HG03064 (cell line): ENCODE results near the gene ZNF740.

ENCODE experiments used
- ATAC-seq: cut with Tn5 transposase; IDR thresholded peaks from one replicate; pipeline ENCODE4 v1.9.1; 2021; ENCODE audit warnings: low read depth; ENCODE audit not compliant: unreplicated experiment

Gene ZNF740

GRCh38 chr12:53224061-53224896, 43.8 kb downstream of the ZNF740 start:
- ATAC-seq, result no peak

DNA sequence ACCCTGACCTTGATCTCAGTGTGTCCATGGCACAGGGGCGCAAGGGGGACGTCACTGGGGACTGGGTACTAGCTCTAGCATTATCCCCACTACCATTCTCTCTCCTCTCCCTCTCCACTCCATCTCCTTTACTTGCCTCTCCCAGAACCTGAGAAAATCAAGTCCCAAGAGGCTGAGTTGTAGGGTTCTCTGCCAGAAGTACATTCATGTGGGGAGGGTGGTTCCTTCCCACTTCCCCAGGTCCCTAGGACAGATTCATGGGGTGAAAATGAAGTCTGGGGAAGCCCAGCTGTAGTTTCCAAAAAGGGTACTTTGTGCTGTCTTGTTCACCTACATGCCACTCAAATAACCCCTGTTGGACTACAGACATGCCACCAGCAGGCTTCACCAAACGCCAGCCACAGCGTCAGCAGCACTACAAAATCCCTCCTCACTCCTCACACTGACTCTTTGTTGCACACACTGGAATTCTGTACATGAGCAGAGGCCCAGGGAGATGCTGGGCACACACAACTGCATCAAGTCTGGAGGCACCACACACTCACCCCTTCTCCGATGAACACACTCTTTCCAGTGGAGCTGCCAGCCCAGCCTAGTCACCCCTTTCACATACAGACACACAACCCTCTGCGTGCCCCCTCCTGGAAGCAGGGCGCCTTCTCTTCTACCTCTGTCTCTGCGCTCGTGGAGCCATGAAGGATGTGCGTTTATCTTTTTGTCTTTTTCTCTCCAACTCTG, 44.5 kb downstream of the ZNF740 start:
- ATAC-seq, result no peak

DNA sequence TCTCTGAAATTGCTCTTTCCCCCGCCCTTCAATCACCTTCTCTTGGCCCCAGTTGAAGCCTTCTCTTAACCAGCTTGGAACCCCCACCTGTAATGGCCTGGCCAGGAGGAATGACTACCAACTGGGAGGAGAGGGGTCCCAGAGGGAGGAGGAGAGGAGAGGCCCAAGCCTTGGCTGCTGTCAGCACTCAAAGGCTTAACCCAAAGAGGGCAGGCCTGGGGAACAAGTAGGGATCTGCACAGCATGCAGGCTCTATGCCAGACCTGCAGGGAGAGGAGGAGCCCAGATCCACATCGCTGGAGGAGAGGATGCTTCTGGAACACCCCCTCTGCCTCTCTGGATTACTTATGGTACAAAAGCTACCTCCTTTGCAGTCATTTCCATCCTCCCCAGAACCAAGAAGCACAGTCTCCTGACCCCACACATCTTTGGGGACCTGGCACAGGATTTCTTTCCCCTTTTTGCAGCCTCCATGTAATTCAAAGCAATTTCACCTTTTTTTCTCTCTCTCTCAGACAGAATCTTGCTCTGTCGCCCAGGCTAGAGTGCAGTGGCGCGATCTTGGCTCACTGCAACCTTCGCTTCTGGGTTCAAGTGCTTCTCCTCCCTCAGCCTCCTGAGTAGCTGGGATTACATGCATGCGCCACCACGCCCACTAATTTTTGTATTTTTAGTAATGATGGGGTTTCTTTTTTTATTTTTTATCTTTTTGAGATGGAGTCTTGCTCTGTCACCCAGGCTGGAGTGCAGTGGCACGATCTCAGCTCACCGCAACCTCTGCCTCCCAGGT, 45.3 kb downstream of the ZNF740 start:
- no peak for ATAC-seq

DNA sequence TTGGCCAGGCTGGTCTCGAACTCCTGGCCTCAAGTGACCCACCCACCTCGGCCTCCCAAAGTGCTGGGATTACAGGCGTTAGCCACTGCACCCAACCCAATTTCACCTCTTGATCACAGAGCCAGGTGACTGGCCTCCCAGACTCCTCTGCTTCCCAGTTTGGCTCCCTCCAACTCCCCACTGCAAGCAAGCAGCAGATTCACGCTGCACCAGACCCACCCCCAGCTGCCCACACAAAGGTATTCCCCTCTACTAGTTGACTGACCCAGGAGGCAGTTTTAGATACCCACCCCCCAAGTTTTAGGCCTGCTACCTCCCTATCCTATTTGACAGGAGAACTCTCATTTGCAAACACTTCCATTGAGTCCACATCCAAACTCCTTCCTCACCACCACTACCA, 46.3 kb downstream of the ZNF740 start:
- no peak for ATAC-seq

DNA sequence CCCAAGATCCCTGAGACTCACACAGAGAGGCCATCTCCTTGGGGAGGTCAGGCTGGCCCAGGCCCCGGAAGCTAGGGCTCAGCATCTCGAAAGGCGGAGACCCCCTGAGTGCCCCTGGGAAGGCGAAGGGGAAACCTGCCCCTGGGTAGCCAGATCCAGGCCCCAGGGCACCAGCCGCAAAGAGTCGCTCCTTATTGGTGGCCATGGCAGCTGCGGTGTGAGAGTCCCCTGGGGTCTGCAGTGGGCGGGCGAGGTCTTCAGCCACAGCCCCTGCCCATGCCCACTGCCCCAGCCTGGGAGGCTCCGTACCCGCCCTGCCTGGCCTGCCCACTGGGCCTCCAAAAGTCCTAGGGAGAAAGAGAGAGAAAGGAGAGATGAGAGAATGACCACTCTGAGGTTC, 46.8 kb downstream of the ZNF740 start:
- no peak for ATAC-seq

DNA sequence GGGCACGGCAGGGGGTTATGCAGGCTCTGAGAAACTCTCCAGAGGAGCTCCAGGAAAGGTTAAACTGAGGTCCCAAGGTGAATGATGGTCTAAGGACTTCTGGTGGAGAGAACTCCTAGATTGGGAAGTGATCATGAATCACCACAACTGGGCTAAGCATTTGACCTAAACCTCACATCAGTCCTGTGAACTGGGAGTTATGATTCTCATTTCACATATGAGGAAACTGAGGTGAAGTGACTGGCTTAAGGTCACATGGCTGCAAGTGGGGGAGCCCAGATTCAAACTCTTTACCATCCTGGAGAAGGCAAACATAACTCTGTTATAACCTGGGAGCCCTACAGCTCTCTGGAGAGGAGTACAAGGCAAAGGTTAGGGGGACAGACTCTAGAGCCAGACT, 47.3 kb downstream of the ZNF740 start:
- no peak for ATAC-seq

GRCh38 chr12:53229454-53229853, 48.9 kb downstream of the ZNF740 start:
- no peak for ATAC-seq

- ATAC-seq, result no peak
Observed at GRCh38 chr12:53230108-53230845, 49.8 kb downstream of the ZNF740 start.

- ATAC-seq, result no peak
Observed at GRCh38 chr12:53231671-53231920, 51.1 kb downstream of the ZNF740 start.

- no peak for ATAC-seq
Observed at GRCh38 chr12:53231921-53232645, 51.6 kb downstream of the ZNF740 start, which contains the start of gene RARG. RARG (minus strand) TSS chr12:53232209; CDS start chr12:53227545, 4,664 bp downstream.

DNA sequence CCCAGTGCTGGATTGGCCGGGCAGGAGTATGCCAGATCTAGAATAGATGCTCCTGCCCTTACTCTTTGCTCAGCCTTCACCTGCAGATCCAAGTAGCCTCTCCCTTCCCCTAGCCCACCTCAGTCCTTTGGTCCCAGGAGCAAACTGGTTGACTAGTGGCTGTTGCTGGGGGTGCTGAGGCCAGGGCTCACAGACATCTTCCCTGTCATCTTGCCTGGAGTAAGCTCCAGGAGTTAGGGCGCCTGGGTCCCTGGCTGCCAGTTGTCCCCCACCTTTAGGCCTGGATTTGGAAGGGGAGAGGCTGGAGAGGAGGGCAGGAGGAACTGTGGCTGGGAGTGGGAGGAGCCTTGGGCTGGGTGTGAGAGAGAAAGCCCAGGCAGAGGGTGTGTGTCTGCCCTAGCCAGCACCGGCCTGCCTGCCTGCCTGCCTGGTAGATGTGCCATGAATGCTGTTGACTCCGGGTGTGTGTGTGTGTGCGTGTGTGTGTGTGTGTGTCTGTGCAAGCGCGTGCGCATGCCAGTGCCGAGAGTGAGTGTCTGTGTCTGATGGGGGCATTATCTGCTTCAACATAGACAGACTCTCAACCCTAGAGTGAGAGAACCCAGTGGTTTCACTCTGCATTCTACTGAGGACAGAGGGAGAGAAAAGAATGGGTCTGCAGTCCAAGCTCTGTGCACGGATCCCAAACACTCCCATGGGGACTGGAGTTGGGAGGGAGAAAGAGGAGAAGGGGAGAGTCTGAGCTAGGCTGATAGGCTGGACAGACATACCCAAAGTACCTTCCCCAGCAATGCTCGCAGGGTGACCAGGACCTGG, 52.3 kb downstream of the ZNF740 start:
- ATAC-seq, result no peak

- ATAC-seq, result no peak
Observed at GRCh38 chr12:53233671-53234121, 53.2 kb downstream of the ZNF740 start.

GRCh38 chr12:53234271-53234914, 53.9 kb downstream of the ZNF740 start:
- no peak for ATAC-seq

GRCh38 chr12:53235164-53235563, 54.6 kb downstream of the ZNF740 start:
- no peak for ATAC-seq

- no peak for ATAC-seq
Observed at GRCh38 chr12:53235742-53236442, 55.4 kb downstream of the ZNF740 start.

DNA sequence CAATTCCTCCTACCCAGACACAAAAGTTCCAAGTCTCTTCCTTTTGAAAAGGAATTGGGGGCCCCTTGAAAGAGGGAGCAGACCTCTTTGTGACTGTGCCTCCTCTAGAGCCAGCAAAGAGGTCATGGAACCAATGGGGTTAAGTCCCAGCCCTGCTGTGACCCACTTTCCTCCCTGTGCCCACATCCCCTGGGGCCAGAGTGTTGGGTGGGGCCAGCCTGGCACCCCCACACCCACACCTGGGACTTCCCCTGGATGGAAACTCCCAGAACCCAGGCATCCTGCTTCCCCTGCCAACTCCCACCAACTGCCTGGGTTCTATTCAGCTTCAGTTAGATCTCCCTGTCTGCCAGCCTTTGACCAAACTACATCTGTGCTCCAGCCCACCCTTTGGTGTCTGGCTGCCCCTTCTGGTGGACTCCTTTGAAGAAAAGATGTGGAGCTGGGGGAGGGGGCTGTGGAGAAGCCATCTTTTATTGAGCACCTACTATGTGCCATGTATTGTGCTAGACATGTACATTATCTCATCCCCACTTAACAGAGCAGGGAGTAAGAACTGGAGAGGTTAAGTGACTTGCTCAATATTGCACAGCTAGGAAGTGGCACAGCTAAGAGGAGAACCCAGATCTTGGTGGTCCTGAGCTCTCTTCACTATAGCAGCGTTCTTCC, 56.1 kb downstream of the ZNF740 start:
- ATAC-seq, result no peak

DNA sequence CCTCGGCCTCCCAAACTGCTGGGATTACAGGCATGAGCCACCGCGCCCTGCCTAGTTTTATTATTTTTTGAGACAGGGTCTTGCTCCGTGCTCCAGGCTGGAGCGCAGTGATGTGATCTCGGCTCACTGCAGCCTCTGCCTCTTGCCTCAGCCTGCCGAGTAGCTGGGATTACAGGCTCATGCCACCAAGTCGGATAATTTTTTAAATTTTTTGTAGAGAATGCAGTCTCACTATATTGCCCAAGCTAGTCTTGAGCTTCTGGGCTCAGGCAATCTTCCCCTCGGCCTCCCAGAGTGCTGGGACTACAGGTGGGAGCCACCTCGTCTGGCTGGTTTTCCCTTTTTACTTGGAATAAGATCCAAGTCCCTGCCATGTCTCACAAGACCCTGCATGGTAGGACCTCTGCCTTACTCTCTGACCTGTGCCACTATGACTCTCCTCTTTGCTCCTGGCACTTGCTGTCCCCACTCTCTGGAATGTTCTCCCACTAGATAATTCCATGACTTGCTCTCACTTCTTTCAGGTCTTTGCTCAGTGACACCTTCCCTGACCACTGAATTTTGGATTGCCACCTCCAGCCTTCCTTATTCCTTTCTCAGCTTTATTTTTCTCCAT, 59.2 kb downstream of the ZNF740 start:
- no peak for ATAC-seq
